Measurements from ENCODE around the gene SCAF1.

GRCh38 chr19:49624967-49625910, 16.8 kb upstream of the SCAF1 start:
- TF ChIP-seq YY1 (IDR thresholded peaks at IDR 0.05; ENCODE audit: insufficient read depth, insufficient read length) (no peak), ZNF274 (IDR thresholded peaks at IDR 0.05; ENCODE audit: low read depth, low read length) (no peak)

Data from NT2/D1 (cell line).